HG02943 (cell line): ENCODE results near the gene CR1.
"Not testable (repeated sequence)": the region's sequence is repeated elsewhere in the genome, so short reads cannot be mapped to it uniquely, and the experiment has no call there.

ENCODE experiments used
- ATAC-seq: cut with Tn5 transposase; IDR thresholded peaks from one replicate; pipeline ENCODE4 v1.9.1; 2021; ENCODE audit warnings: mild to moderate bottlenecking, low read depth, moderate library complexity; ENCODE audit not compliant: unreplicated experiment

CR1 gene

DNA sequence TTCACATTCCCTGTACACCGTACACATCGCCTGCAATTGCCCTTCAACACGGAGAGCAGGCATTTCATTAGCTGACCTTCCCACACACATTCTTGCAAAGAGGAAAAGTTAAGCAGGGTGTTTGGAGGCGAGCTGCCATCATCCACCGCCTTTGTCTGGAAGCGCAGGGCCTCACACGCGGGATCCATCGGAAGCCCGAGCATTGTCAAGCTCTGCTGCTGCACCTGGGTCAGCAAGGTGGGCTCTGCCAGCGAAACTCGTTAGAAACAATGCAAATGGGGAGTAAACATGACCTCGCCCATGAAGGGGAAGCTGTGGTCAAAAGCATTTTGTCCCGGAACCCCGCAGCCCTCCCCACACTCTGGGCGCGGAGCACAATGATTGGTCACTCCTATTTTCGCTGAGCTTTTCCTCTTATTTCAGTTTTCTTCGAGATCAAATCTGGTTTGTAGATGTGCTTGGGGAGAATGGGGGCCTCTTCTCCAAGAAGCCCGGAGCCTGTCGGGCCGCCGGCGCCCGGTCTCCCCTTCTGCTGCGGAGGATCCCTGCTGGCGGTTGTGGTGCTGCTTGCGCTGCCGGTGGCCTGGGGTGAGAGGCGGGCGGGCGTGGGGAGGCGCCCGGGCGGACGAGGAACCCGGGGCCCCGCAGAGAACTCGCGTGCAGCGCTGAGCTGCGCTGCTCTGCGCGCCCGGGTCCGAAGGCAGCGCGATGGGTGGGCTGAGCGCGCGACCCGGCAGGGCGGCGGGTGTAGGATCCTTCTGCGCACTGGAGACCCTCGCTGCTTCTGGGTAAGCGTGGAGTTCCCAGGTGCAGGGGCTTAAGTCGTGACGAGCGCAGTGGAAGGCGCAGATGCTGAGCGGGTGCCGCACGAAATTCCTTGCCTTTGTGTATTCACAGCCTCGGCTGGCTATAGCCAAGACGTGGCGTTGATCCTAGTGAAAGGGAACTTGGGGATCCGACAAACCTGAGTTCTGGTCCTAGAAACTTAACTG lies at the start of gene CR1:
Gene CR1 (plus strand): TSS at position 357 of the 992 bp plus-strand sequence. CDS start 111 bp downstream, at position 468.
- no peak for ATAC-seq

DNA sequence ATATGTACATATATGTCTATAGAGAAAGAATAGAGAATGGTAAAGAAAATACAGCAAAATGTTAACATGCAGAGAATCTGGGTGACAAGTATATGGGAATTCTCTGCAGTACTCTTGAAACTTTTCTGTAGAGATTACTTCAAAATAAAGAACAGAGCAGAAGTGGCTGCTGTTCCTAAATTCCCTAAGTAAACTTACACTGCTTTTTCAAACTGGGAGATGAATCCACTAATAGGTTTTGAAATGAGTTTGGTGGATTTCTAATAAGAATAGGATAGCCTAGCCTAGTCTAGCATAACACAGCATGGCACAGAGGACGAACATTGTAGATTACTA lies 42.3 kb upstream of the CR1 start:
- ATAC-seq = no peak

DNA sequence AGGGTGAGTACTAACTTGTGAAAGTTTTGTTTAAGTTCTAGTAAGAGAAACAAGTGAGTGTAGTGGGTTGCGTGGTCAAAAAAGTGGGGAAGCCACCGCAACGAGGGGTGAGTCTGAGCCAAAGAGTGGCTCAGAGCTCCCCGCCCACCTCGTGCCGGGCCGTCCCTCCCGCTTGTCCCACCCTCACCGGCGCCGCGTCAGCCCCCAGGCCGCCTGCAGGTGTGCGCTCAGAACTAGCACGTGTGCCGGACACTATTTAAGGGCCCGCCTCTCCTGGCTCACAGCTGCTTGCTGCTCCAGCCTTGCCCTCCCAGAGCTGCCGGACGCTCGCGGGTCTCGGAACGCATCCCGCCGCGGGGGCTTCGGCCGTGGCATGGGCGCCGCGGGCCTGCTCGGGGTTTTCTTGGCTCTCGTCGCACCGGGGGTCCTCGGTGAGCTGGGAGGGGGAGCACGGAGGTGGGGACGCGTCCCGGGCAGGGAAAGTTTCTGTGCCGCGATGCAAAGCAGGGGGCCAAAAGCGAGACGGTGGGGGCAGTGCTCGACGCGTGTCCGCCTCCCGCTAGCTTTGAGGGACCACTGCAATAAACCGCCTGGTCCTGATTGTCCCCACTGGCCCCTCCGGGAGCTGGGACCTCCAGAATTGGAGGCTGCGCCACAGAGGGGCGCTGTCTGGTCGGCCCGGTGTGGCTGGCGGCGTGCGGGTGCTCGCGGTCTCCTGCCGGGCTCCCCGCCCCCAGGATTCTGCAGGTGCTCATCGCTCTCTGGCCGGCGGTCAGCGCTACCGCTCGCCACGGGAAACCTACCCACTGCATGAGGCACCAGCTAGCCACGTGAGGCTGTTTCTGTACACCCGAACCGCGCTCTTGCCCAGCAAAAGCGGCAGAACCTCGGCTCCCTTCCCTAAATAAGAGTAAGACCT lies 41.7 kb upstream of the CR1 start, which contains the start of gene CR2:
Gene CR2 (plus strand): TSS at position 283 of the 919 bp plus-strand sequence. CDS start 91 bp downstream, at position 374.
- ATAC-seq = peak; percentile 65

DNA sequence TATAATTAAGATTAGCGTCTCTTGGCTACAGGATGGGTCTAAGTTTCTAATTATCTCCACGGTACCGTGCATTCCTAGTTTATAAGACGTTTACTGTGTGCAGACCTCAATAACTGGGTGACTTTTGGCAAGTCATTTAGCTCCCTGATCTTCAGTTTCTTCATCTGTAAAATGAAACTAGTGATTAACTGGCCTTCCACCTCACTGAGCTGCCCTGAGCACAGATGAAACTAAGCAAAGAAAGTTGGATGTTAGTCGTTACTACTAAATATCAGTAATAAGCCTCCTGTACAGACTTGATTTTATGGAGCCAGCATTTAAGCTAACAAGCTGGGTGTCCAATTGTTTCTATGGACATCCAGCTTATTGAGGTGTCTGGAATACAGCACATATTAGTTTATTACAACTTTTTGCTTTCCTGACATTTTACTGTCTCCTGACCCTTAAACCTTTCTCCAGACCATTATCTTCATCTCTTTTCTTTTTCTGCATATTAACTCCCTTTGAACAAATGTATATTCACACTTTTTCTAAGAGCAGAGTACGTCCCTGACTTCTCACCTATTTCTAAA lies 40.7 kb upstream of the CR1 start:
- no peak for ATAC-seq

DNA sequence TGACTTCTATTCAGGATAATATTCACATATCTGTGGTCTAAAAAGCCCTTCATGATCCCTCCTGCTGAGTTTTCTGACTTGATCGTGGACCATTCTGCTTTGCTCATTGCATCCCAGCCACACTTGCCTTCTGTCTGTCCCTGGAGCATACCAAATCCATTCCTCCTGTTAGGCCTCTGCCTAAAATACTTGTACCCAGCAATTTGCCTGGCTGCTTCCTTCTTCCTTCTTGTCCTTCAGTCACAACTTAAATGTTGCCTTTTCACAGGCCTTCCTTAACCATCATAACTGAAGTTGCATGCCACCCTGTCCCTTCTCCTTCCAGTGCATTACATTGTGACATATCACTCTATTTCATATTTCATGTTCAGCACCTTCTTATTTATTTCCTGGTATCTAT lies 37.5 kb upstream of the CR1 start:
- no peak for ATAC-seq

DNA sequence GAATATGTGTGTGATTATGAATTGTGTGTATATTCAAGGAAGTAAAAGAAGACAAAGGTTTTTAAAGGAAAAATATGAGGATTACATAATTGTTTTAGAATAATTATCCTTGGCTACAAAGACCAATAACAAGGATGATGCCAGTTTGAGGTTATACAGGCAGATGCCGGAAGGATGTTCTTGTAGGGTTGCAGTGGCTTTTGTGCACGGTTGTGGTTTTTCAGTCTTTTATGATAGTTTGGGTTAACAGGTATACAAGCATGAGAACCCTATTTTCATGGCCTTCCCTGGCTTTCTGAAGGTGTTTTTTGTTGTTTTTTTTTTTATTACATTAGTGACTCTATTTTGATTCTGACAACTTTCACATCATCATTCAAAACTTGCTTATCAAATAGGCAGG lies 36.9 kb upstream of the CR1 start:
- no peak for ATAC-seq

DNA sequence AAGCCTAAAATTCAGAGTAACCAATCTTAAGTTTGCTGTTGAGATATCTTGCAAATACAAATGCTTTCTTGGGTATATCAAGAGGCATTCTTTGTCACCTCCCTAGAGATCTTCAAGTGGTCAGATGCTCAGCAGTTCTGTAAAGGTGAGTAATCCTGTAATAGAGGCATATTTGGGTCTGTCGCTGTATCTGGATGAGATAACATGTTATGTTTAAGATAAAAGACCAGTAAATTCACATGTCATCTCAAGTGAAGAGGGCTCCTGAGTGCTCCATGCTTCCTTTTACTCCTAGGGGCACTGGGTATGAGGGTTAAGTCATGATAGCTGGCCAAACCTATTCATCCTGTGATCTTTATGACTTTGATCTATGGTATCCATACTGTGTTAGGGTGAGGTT lies 34.3 kb upstream of the CR1 start:
- no peak for ATAC-seq

DNA sequence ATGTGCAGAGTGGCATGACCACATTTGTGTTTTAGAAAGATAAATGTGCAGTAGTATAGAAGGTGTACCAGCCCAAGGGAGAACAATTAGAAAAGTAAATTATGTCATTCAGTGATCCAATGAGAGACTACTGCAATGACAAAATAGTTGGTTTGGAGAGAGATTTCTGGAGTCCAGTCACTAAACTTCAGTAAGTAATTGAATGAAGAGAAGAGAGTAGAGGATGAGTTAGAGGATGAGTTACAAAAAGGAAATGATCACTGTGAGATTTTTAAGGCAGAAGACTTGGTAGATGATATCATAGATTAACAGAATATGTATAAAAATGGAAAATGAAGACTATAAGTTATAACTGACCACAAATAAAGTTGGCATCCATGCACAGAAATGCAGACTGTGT lies 33.4 kb upstream of the CR1 start:
- ATAC-seq = no peak

DNA sequence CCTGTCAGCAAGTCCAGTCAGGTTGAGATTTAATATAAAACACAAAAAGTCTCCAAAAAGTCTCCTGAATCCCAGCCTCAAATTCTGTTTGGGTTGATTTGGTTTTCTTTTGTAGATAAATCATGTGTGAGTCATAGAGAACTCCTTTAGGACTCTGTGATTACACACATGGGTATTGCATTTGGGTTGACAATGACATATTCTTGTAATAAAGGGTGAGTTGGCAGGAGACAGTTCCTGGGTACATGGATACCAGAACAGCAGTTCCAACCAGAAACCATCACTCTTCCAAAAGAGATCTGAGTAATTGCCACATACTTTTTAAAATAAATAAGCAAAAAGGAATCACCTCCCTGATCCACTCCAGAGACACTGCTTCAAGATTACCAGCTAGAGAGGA lies 32.9 kb upstream of the CR1 start:
- ATAC-seq = no peak

DNA sequence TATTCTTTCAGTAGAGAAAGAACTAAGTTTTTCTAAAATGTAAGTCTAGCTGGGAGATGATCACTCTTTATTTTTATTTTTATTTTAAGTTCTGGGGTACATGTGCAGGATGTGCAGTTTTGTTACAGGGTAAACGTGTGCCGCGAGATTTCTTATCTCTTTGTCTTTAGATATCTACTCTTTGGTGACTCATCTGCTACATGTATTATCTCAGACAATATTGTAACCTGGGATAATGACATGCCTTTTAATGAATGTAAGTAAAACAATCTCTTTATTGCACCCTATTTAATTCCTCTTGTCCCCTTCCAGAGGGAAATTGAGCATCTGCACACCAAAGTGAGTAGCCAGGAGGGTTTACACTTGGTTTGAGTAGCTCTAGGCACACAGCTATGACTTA lies 32.4 kb upstream of the CR1 start:
- no peak for ATAC-seq

DNA sequence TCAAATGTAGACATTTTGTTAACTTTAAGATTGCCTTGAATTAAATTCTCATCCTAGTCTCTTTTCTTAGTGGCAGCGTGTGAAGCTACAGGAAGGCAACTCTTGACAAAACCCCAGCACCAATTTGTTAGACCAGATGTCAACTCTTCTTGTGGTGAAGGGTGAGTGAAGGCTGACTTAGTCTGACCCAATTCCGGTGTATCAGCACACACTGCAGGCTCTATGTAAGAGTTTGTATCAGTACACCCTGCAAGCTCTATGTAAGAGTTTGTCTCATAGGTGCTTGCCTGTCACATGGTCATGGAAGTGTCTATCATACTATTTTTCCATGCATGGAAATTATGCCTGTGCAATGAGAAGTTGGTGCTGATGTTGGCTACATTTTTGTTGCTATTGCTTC lies 25.0 kb upstream of the CR1 start:
- no peak for ATAC-seq

DNA sequence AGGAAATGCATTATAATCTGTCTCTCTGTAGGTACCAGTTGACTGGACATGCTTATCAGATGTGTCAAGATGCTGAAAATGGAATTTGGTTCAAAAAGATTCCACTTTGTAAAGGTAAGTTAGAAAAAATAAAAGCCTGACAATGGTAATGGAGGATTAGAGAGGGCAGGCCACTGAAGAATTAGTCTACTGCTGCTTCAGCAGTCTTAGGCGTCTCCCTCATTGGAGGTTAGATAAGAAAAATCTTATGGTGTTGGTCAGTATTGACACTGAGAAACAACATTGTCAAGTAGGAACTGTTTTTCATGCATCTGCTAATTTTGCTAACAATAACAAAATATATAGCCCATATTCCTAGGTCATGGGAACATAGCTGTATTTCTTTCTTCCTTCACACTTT lies 21.7 kb upstream of the CR1 start:
- no peak for ATAC-seq

DNA sequence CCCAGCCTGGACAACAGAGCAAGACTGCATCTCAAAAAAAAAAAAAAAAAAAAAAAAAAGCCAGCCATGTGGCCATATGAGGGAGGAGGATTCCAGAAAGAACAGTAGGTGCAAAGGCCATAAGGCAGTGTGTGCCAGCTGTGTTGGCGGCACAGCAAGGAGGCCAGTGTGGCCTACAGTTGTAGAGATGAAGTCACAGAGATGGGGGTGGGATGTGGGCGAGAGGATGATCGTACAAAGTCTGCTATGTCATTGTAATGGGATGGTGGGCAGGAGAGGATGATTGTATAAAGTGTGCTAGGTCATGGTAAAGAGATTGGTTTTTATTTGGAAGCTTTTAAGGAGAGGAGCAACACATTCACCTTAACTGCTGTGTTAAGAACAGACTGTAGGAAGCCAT lies 9.8 kb upstream of the CR1 start:
- ATAC-seq = no peak

DNA sequence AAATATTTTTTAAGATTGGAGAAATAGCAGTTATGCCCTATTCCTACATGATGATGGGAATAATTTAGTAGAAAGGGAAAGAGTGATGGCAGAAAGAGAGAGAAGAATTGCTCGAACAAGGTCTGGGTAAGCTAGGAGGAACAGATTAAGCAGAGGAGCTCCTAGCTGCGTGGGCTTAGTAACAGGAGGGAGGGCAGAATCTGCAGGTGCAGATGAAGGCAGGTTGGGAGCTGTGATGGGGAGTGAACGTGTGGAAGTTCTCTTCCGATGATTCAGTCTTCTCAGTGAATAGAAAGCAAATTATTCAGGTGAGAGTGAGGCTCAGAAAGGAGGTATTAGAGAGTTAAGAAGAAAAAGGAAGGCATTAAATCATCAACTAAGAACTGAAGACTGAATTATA lies 8.3 kb upstream of the CR1 start:
- no peak for ATAC-seq

DNA sequence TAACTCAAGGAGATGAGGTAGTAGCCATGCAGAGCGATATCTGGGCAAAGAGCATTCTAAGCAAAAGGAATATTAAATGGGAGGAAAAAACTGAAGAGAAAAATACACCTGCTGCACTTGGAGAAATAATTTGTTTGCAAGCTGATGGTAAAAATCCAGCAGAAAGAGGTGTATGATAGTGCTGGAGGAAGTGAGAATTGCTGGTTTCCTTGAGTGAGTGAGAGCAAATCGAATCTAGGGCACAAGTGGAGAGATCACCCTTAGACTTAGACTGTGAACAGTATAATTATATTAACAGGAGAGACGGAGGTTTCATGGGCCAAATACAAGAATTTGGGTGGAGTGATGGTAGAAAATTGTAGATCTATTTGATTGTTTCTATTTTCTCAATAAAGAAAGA lies 2.7 kb upstream of the CR1 start:
- ATAC-seq = no peak

DNA sequence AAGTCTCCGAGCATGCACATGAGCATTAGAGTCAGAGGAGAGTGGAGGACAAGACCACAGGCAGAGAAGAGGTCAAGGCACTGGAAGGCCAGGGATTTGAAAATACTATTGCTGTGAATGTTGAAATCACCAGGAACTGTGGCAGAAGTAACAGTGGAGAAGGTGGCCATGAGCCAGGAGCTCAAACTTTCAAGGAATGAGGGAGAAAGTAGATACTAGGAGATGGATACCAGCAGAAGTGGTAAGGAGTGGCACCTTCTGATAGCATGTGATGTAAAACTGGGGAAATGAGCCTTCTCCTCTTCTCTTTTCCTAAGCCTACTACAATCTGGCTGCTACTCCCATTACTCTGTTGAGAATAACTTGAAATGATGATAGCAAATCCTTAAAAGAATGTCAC lies 1.8 kb upstream of the CR1 start:
- no peak for ATAC-seq

DNA sequence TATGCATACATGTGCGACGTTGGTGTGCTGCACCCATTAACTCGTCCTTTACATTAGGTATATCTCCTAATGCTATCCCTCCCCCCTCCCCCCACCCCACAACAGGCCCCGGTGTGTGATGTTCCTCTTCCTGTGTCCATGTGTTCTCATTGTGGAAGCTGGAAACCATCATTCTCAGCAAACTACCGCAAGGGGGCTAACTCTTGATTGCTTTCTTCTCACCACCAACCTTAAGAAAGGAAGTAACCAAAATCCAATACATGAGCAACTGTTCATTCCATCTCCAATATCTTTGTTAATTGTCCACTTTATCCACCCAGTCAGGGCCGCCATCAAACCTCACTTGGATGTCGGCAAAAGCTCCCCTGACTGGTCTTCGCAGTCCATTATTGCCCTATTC lies 676 bp upstream of the CR1 start:
- ATAC-seq = not testable (repeated sequence)

DNA sequence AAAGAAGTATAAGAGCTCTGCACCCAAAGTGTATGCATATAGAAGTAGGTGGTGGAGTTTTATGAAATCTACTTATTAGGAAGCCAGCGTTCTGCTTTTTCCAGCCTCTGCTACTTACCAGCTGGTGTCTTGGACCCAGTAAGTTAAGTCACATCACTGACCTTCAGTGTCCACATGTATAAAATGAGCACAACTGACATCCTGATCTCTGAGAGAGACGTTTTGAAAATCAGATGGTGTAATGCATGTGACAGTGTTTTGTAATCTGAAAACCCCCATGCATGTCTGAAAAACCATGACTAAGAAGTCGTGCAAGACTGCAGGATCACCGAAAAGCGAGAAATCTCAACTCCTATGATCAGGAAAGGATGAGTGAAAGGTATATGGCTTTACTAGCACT lies 2.0 kb downstream of the CR1 start:
- ATAC-seq = no peak

DNA sequence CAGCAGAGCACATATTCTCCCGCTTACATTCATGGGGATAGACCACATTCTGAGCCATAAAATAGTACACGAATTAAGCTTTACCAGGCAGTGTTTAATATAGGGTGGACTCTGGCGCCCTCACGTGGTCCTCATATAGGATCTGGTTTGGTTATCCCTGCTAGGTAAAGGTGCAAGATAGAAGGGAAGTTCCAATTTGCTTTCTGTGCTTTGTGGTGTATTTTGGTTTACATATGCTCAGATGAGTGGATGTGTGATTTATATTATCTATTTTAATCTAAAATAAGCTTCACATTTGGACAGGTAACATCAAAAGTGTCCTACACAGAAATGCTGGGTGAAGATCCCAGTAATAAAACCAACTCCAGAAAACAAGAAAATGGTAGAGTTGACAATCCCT lies 3.6 kb downstream of the CR1 start:
- no peak for ATAC-seq

DNA sequence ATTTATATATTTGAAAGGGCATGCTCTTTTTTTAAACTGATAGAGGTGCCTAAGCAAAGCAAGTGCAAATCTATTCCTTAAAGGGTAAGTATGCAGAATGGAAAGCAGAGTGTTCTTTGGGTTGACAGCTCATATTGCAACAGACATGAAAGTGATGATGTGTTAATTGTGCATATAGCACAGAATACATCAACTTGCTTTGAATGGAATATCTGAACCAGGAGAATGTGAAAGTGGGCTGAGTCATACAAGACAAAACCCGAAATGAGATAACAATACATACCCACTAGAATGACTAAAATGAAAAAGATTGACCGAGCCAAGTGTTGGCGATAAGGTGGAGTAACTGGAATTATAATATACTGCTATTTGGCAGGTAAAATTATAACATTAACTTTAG lies 4.3 kb downstream of the CR1 start:
- ATAC-seq = no peak

DNA sequence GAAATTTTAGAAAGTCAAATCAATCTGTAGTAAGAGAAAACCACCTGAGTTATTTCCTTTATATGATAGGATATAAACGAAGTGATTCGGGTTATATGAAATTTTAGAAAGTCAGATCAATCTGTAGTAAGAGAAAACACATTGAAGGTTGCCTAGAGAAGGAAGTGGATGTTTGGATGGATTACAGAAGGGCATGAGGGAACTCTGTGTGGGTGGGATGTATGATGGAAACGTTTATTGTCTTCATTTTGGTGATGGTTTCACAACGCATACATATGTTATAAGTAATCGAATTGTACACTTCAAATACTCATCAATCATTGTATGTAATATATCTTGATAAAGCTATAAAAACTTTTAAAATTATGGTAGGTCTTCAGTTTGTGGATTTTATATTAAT lies 5.1 kb downstream of the CR1 start:
- ATAC-seq = no peak
